ENCODE measurements around the gene PARD3. TPM values are rescaled to one million over a fixed set of nuclear protein-coding genes. Genes with fewer than 3 reads are reported as not detected.

PARD3 gene
- total RNA-seq, 1 donor from 2014 or later: 72.5 TPM

DNA sequence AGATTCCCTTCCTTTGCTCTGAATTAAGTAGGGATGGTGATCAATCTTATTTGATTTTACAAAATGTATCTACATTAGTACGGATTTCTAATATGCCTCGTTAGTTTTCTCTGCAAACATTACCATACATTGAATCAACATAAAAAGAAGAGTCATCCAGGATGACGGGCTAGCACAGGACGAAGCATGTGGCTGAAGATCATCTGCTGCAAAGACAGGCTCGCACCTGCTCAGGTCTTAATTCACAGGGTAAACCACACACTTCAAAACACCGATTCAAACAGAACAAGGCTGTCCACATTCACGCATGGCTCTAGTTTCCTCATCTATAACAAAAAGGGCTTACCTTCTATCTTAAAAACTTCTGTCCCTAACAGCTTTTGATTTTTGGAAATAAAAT lies 323.0 kb downstream of the PARD3 start:
- DNase-seq: no peak

- no peak for DNase-seq
These were observed 323.4 kb downstream of the PARD3 start for GRCh38 chr10:34491678-34492077.

GRCh38 chr10:34489973-34490745 lies 324.9 kb downstream of the PARD3 start:
- DNase-seq: no peak

GRCh38 chr10:34489411-34489810 lies 325.7 kb downstream of the PARD3 start:
- DNase-seq: no peak

DNA sequence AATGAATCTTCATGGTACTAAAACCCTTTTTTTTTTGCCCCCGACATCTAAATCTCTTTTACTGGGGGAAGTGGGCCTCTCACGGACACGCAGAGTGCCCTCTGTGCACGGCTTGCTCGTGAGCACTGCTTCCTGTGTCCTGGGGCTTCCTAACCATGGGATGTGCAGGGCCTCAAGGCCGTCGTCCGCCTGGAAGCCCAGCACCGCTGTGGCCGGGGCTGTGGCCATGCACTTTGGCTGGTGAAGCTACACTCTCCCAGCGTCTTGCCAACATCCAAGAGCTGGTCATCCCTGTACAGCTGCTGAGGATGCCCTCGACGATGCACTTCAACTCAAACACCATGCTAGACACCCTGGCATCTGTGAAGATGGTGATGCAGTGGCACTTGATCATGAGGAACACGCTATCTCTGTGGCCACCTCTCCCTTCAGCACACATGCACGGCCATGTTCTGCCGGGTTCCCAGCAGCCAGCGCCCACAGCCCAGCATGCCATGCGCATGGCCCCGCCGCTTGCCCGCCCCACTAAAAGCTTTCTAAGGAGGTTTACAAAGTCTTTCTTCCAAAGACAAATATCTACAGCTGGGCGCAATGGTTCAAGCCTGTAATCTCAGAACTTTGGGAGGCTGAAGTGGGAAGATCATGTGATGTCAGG lies 326.5 kb downstream of the PARD3 start:
- DNase-seq: no peak

DNA sequence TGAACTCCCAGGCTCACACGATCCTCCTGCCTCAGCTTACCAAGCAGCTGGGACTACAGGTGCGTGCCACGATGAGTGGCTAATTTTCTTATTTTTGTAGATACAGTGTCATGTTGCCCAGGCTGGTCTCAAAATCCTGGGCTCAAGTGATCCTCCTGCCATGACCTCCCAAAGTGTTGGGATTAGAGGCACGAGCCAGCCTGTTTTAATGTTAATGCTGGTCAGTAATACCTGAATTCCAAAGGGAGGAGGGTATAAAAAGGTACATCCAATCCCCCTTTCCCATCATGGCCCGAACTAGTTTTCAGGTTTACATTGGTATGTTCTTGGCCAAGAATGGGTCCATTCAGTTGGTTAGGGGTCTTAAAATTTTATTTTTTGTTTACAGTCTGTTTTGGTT lies 329.1 kb downstream of the PARD3 start:
- no peak for DNase-seq

DNA sequence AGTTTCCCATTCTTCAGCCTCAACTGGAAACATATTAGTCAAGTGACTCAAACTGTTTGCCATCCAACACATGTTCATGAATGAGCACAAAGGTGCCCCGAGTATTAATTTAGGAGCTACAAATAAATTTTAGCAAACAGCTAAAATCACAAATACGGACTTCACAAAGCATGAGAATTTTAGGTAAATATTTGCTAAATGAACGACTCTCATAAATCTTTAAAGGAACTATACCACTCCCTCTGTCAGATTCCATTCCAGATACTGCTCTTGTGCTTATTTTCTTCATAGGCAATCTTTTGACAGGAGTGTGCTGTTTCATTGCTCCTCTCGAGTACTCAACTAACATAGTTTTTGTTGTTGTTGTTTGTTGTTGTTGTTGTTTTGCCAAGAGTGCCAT lies 330.9 kb downstream of the PARD3 start:
- DNase-seq: no peak

GRCh38 chr10:34480345-34480744 lies 334.8 kb downstream of the PARD3 start:
- no peak for DNase-seq

DNA sequence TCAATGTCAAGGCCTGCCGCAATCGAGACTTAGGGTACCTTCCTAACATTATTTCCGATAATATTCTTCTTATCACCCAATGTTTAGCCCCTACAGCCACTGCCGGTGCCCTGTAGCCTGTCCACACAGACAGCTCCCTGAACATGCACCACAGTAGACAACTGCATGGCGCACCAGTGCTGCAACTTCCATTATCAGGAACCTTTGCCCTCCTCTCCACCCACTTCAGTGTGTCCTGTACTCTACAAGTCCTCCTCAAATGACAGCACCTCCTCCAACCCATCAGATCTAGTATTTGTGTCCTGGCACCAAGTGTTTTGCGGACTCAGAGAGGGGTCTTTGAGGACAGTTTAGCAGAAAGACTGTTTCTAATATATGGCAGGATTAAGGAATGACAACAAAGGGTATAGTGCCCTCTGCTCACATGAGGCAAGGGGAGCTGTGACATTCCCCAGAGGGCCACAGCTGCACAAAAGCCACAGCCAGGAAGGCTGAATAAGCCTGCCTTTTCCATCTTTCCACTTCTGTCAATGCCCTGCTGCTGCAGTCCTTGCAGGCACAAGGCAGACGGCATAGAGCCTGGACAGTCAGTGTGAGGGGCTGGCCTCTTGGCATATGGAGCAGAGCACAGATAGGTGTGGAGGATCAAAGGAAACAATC lies 335.4 kb downstream of the PARD3 start:
- DNase-seq: no peak

- DNase-seq: no peak
These were observed 337.8 kb downstream of the PARD3 start for GRCh38 chr10:34477249-34477648.

- no peak for DNase-seq
These were observed 338.5 kb downstream of the PARD3 start for GRCh38 chr10:34476608-34477007.

GRCh38 chr10:34475786-34476185 lies 339.3 kb downstream of the PARD3 start:
- DNase-seq: no peak

DNA sequence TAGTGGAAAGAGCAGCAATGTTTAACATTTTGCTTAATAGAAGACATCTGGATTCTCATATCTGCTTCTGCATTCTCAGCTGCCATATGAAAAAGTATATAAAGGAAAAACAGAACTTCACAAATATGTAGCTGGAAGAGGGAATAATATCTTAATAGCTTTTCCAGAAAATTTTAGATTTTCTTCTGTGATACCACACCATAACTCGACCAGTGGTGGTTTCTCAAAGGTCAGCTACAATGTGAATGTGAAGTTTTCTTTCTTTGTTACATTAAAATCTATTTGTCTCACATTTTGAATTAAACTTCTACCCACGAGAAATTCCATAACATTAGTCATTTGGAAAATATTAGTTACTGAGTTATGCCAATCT lies 339.8 kb downstream of the PARD3 start:
- DNase-seq: peak; percentile 76

- DNase-seq: no peak
These were observed 340.4 kb downstream of the PARD3 start for GRCh38 chr10:34474555-34475273.

GRCh38 chr10:34474009-34474376 lies 341.1 kb downstream of the PARD3 start:
- no peak for DNase-seq

- DNase-seq: no peak
These were observed 341.7 kb downstream of the PARD3 start for GRCh38 chr10:34473174-34474008.

DNA sequence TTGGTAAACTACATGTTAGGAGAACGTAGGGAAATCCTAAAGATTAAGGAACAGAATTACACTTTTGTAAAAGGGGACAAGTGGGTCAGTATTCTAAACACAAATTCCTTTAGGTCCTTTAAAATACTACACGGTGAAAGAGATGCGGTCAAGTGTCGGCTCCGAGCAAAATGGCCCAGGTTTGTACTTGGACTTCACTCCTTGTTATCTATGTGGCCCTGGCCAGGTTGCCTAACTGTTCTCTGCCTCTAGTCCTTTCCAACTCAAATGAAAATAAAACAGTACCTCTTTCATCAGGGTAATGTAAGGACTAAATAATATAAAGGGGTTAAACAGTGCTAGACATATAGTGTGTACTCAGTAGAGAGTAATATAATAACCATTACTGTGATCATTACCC lies 344.8 kb downstream of the PARD3 start:
- DNase-seq: no peak

DNA sequence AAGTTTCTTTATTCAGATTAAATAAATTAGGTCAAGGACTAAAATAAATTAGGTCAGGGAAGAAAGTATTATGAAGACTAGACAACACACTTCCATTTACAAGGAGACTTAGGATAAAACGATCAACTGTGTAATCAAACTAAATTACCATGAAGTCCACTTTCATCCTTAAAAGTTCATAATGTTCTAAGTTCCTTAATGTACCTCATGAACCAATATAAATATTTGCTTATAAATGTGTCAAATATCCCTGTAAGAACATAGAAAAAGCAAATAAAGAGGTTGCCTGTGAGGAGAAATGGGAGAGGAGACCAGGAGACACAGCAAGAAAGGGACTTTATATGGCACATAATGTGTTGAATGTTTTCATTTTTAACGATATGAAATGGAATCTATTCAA lies 345.6 kb downstream of the PARD3 start:
- no peak for DNase-seq

DNA sequence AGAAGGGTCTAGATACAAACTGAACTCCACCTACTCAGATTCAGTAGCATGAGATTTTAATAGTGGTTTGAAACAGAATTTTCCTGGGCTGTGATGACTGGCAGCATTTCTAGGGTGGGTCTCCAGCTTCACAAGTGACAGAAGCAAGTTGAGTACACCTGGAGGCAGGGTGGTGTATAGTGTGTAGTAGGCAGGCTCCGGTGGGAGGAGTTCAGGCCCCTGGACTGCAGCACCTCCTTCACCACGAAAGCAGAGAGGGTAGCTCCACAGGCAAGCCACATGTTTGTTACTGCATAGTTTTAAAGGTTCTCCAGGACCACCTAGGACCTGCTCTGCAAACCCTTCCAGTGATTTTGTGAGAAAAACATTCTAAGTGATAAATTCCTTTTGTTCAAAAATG lies 347.2 kb downstream of the PARD3 start:
- no peak for DNase-seq

DNA sequence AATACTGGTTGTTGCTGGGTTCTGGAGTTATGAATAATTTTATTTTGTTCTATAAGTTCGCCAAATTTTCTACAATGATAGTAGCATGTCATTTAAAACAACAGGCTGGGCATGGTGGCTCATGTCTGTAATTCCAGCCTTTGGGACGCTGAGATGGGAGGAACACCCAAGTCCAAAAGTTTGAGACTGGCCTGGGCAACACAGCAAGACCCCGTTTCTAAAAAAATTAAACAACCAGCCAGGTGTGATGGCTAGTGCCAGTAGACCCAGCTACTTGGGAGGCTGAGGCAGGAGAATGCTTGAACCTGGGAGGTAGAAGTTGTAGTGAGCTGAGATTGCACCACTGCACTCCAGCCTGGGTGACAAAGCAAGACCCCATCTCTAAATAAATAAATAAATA lies 347.7 kb downstream of the PARD3 start:
- no peak for DNase-seq

GRCh38 chr10:34465678-34466077 lies 349.4 kb downstream of the PARD3 start:
- no peak for DNase-seq

- peak; percentile 42 for DNase-seq
These were observed 350.5 kb downstream of the PARD3 start for GRCh38 chr10:34464591-34464990.

Data from skin of body (tissue), 2 donors.